GM12874 (cell line): ENCODE data around the gene DNASE2.

Source experiments
- TF ChIP-seq, protein P1 (sequence below): IDR thresholded peaks from 2 replicates; pipeline ENCODE4 v1.5.1; 2011; ENCODE audit warnings: low read depth, mild to moderate bottlenecking, control low read depth, low read length, moderate library complexity; ENCODE audit not compliant: insufficient read depth

DNASE2 gene

DNA sequence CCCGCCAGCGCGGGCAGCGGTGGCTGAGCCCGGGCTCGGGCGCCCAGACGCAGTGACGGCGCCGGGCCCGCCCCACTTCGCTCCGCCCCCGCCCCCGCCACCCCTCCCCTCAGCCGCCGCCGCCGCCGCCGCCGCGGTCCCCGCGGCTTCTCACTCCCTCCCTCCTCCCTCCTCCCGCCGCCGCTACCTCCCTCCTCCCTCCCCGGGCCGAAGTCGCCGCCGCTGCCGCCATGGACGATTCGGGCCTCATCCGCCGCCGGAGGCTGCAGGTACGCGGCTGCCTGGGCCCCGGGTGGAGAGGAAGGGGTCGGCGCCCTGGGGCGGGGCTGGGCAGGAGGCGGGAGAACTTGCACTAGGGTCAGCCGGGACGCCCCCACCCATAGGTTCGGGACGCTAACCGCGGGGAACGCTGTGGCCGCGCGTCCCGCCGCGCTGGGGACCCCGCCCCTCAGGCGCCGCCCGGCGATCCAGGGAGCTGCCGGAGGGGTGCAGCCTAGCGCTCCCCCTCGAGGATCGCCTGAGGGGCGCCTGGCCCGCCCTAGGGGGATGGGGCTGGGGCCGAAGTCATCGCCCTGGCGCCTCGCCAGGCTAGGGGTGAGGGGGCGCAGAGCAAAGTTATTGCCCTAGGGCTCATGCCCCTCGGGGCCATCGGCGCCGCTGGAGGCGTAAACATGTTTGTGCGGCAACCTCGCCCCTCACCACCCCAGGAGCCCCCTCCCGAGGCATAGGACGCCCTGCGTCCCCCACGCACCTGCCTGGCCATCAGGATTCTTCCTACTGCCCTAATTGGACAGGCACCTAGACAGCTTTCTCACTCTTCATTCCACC lies 47.3 kb downstream of the DNASE2 start:
- TF ChIP-seq, protein P1, sequence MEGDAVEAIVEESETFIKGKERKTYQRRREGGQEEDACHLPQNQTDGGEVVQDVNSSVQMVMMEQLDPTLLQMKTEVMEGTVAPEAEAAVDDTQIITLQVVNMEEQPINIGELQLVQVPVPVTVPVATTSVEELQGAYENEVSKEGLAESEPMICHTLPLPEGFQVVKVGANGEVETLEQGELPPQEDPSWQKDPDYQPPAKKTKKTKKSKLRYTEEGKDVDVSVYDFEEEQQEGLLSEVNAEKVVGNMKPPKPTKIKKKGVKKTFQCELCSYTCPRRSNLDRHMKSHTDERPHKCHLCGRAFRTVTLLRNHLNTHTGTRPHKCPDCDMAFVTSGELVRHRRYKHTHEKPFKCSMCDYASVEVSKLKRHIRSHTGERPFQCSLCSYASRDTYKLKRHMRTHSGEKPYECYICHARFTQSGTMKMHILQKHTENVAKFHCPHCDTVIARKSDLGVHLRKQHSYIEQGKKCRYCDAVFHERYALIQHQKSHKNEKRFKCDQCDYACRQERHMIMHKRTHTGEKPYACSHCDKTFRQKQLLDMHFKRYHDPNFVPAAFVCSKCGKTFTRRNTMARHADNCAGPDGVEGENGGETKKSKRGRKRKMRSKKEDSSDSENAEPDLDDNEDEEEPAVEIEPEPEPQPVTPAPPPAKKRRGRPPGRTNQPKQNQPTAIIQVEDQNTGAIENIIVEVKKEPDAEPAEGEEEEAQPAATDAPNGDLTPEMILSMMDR, result no peak

DNA sequence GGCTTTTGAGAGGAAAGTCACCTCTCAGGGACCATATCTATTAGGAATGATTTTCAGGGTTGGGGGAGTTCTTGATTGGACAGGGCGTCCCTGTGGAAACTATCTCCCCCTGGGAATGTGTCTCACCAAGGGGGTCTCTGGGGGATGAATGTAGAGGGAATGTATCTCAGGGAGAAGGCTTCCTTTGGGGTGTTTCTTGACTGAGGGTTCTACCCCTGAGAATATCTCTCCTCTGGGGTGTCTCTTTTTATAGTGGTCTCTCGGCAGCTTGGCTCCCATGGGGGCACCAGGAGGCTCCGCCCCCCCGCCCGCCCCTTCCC lies 47.9 kb downstream of the DNASE2 start:
- TF ChIP-seq, protein P1, result no peak

DNA sequence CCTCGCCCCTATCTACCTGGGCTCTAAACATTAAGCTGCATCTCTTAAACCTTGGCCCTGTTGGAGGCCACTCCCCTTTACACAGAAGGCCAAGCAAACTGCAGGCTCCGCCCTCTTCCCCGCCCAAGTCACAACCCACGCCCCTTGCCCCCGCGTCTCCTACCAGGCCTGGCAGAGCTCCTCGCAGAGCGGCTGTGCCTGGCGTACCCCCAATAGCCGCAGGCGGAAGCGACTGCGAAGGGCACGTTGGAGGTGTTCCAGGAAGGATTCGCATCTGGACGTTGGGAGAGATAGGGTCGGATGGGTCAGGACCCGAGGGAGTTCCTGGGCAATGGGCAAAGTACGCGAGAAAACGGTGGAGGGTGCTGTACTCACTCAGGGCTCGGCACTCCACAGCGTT lies 52.8 kb downstream of the DNASE2 start:
- TF ChIP-seq, protein P1, result no peak

DNA sequence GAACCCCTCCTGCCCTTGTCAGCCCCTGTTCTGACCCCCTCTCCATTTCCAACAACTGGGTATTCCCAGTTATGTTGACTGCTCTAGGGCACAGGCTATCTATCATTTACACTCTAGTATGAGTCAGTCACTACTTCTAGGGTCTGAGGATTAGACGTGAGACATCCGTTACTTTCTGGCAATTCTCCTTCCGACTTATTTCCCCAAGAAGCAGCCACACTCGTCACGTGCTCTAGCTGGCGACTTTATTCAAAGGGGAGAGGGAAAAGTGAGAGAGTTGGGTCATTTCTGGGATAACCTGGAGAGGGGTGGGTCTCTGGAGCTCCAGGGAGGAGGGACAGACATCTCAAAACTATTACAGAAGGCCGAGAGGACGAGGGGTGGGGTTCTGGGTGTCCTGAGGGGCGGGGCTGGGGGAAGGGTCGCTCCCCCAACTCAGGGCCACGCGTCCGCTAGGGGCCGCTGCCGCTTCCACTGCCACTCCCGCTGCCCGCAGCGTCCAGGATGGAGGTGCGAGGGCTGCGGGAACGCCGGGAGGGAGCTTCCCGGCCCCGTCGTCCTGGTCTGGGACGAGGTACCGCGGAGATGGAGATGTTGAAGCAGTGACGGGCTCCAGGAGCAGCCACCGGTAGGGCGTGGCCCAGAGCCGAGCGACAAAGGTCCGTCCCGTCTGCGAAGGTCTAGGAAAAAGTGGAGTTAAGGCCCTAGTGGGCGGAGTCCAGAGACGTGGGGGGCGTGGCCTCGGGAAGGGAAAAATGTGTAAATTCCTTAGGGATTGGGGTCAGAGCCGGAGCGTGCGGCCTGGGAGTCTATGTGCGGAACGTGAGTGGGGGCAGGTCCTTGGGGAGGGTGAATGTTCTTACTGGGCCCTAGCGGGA lies 55.8 kb downstream of the DNASE2 start:
- TF ChIP-seq, protein P1, result peak; percentile 41
